ENCODE data around the gene RMND5B.
"Not testable (repeated sequence)": the region's sequence is repeated elsewhere in the genome, so short reads cannot be mapped to it uniquely, and the experiment has no call there.

RMND5B gene

GRCh38 chr5:178130234-178130575, 609 bp upstream of the RMND5B start:
- not testable (repeated sequence) for DNase-seq (ENCODE audit: low read depth)

- DNase-seq (ENCODE audit: low read depth) = no peak
These were observed 707 bp downstream of the RMND5B start for GRCh38 chr5:178131446-178131996.

- DNase-seq (ENCODE audit: low read depth) = no peak
These were observed 6.2 kb downstream of the RMND5B start for GRCh38 chr5:178136990-178137389.

- no peak for DNase-seq (ENCODE audit: low read depth)
These were observed 7.2 kb downstream of the RMND5B start for GRCh38 chr5:178137991-178138390.

GRCh38 chr5:178141550-178141949, 10.7 kb downstream of the RMND5B start:
- no peak for DNase-seq (ENCODE audit: low read depth)

- no peak for DNase-seq (ENCODE audit: low read depth)
These were observed 11.8 kb downstream of the RMND5B start for GRCh38 chr5:178142642-178143041.

- no peak for DNase-seq (ENCODE audit: low read depth)
These were observed 12.4 kb downstream of the RMND5B start for GRCh38 chr5:178143246-178143645.

- no peak for DNase-seq (ENCODE audit: low read depth)
These were observed 13.1 kb downstream of the RMND5B start for GRCh38 chr5:178143901-178144300.

- DNase-seq (ENCODE audit: low read depth) = peak; percentile 71
These were observed 15.4 kb downstream of the RMND5B start for GRCh38 chr5:178145965-178146820.

GRCh38 chr5:178147406-178147805, 16.6 kb downstream of the RMND5B start:
- no peak for DNase-seq (ENCODE audit: low read depth)

- no peak for DNase-seq (ENCODE audit: low read depth)
These were observed 18.6 kb downstream of the RMND5B start for GRCh38 chr5:178149199-178149932.

GRCh38 chr5:178150977-178151734, 20.3 kb downstream of the RMND5B start:
- no peak for DNase-seq (ENCODE audit: low read depth)

GRCh38 chr5:178152491-178153444, 22.0 kb downstream of the RMND5B start:
- no peak for DNase-seq (ENCODE audit: low read depth)

GRCh38 chr5:178153530-178154340, 22.9 kb downstream of the RMND5B start, which contains the start of gene NHP2:
TSS of gene NHP2 (minus strand) at chr5:178153885. CDS start at chr5:178153817, 68 bp downstream.
- DNase-seq (ENCODE audit: low read depth) = peak; percentile 94

- DNase-seq (ENCODE audit: low read depth) = no peak
These were observed 24.3 kb downstream of the RMND5B start for GRCh38 chr5:178155065-178155464.

GRCh38 chr5:178160176-178160575, 29.4 kb downstream of the RMND5B start:
- DNase-seq (ENCODE audit: low read depth) = no peak

GRCh38 chr5:178162481-178162880, 31.7 kb downstream of the RMND5B start:
- no peak for DNase-seq (ENCODE audit: low read depth)

- DNase-seq (ENCODE audit: low read depth) = peak; percentile 95
These were observed 33.2 kb downstream of the RMND5B start for GRCh38 chr5:178163772-178164735.

- no peak for DNase-seq (ENCODE audit: low read depth)
These were observed 34.8 kb downstream of the RMND5B start for GRCh38 chr5:178165581-178165980.
